Right lobe of liver (tissue), 6 donors: ENCODE data around the gene PRKCB. TPM values are rescaled to one million over a fixed set of nuclear protein-coding genes. Genes with fewer than 3 reads are reported as not detected.

Experiments used
- ATAC-seq, 4 donors: fragments of 200-7000 bp; cut with Tn5 transposase; one replicate each; pipeline ENCODE4 v1.9.1; 2020; ENCODE audit warnings: mild to moderate bottlenecking in 4 of 4, moderate library complexity in 4 of 4
- DNase-seq, 3 donors: peaks; one replicate each; pipeline ENCODE4 v3.0.0-alpha.2; 2020
- H3K27ac ChIP-seq, 3 donors: fragments of 200-600 bp; one replicate each; pipeline ENCODE4 v1.8.0; 2022
- H3K27me3 ChIP-seq, 2 donors: fragments of 200-600 bp; one replicate each; pipeline ENCODE4 v1.8.0; 2022
- H3K36me3 ChIP-seq, 4 donors: fragments of 200-600 bp; sonication (generic) in 1 of 4; one replicate each; pipeline versions ENCODE4 v1.5.1 to v1.8.0; 2017 to 2022; ENCODE audit warnings: control low read depth in 1 of 4
- H3K4me1 ChIP-seq, 4 donors: fragments of 200-600 bp; sonication (generic) in 1 of 4; one replicate each; pipeline versions ENCODE4 v1.5.1 to v1.8.0; 2017 to 2022; ENCODE audit warnings: control low read depth in 1 of 4
- H3K4me3 ChIP-seq, 3 donors: fragments of 200-600 bp; one replicate each; pipeline ENCODE4 v1.8.0; 2022
- H3K9me3 ChIP-seq, 4 donors: fragments of 200-600 bp; sonication (generic) in 1 of 4; one replicate each; pipeline versions ENCODE4 v1.5.1 to v1.8.0; 2017 to 2022; ENCODE audit warnings: control low read depth in 1 of 4
- POLR2A ChIP-seq: fragments of 450-650 bp; IDR thresholded peaks from one replicate; pipeline ENCODE4 v1.6.1; 2017; ENCODE audit warnings: antibody characterized with exemption, mild to moderate bottlenecking
- WGBS: methylation state at CpG from one replicate; pipeline ENCODE4 v1.1.6; 2018; ENCODE audit warnings: low coverage, low lambda C conversion rate; ENCODE audit not compliant: insufficient coverage; ENCODE audit errors: missing lambda C conversion rate; 5-methylcytosine and 5-hydroxymethylcytosine counted together
- intact Hi-C, 2 donors: fragments of 100-400 bp; cut with DNase I; formaldehyde crosslinking; loops; one replicate each; pipeline versions ENCODE4 v1.11.2 to v1.14.1; 2022
- long read RNA-seq: library from polyadenylated mRNA; unstranded; transcript quantifications from one replicate; pipeline ENCODE4 v2.0.0, GENCODE V29; 2019
- total RNA-seq, 6 experiments: library from RNA; depleted of rRNA in 2 of 6; stranded (reverse); fragments of >200 nt in 2 of 6; fragmentation: NEBNext Ultra II Directional in 3 of 6; extraction: Animal tissue kit (Norgen Biotek cat#: 25700) in 3 of 6; gene quantifications; one replicate each; pipeline versions ENCODE4 v1.1.0 to v1.2.4, GENCODE V29; 2016 to 2023
- TF ChIP-seq, protein P1 (sequence below), 4 donors: fragments of 200-600 bp in 3 of 4; fragments of 450-650 bp in 1 of 4; IDR thresholded peaks; one replicate each; pipeline versions ENCODE4 v1.5.1 to v1.8.0; 2016 to 2022; ENCODE audit warnings: antibody characterized with exemption in 4 of 4, mild to moderate bottlenecking in 2 of 4
- donor health status: DM: no; HTN: yes; CAD: no.
- donor health status: DM: no; HTN: no; CAD: no.
- donor health status: DM: no; HTN: no; CAD: no.
- donor health status: DM: no; HTN: yes; CAD: no.
- donor health status: DM: no; HTN: yes; CAD: no.

PRKCB gene
- 1 to 10 TPM; 1.7 to 8.1 (median 3.5) TPM for total RNA-seq
- long read RNA-seq: 0 reads

DNA sequence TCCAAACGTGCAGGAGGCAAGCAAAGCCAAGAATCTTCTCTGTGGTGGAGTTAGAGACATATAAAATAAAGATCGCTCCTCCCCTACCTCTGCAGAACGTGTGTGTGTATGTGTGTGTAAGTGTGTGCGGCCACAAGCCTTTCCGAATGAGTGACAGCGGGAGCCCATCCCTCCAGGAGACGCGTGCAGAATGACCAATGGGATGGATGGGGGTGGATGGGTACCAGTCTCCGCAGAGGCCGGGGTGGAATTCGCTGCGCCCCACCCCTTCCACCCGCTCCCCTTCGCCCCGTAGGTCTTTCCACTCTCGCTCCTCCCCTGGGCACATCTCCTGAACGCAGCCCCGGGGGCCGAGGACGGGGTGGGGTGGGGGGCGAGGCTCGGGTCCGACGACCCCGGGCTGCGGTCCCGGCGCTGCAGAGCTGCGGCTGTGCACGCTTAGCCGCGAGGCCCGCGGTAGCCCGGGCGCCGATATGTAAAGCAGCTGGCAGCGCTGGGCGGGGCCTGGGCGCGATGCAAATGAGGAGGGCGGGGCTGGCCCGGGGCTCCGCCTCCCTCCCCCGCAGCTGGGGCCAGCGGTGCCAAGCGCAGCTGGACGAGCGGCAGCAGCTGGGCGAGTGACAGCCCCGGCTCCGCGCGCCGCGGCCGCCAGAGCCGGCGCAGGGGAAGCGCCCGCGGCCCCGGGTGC lies at the start of gene PRKCB:
TSS of gene PRKCB (plus strand) at position 594 of the 688 bp plus-strand sequence.
- no peak for TF ChIP-seq POLR2A
- TF ChIP-seq, protein P1, sequence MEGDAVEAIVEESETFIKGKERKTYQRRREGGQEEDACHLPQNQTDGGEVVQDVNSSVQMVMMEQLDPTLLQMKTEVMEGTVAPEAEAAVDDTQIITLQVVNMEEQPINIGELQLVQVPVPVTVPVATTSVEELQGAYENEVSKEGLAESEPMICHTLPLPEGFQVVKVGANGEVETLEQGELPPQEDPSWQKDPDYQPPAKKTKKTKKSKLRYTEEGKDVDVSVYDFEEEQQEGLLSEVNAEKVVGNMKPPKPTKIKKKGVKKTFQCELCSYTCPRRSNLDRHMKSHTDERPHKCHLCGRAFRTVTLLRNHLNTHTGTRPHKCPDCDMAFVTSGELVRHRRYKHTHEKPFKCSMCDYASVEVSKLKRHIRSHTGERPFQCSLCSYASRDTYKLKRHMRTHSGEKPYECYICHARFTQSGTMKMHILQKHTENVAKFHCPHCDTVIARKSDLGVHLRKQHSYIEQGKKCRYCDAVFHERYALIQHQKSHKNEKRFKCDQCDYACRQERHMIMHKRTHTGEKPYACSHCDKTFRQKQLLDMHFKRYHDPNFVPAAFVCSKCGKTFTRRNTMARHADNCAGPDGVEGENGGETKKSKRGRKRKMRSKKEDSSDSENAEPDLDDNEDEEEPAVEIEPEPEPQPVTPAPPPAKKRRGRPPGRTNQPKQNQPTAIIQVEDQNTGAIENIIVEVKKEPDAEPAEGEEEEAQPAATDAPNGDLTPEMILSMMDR (IDR thresholded peaks at IDR 0.05): no peak
- H3K27ac ChIP-seq: peak within 1 kb of the TSS in 1 of 3 donors; percentile 37
- H3K4me1 ChIP-seq: no peaks in the 10 kb centered on the region
- H3K27me3 ChIP-seq: no peaks in the 10 kb centered on the region
- DNase-seq: peak; percentile 70 to 84 (median 83)
- WGBS: 4% methylated on average over 8 of the region's 63 CpGs
- H3K36me3 ChIP-seq: no peaks in the 10 kb centered on the region
- peak; percentile 80 to 94 (median 90) for ATAC-seq
- intact Hi-C loops: no loop called here
- H3K9me3 ChIP-seq: no peaks in the 10 kb centered on the region
- H3K4me3 ChIP-seq: peak within 1 kb of the TSS; percentile 32 to 50 (median 37)

DNA sequence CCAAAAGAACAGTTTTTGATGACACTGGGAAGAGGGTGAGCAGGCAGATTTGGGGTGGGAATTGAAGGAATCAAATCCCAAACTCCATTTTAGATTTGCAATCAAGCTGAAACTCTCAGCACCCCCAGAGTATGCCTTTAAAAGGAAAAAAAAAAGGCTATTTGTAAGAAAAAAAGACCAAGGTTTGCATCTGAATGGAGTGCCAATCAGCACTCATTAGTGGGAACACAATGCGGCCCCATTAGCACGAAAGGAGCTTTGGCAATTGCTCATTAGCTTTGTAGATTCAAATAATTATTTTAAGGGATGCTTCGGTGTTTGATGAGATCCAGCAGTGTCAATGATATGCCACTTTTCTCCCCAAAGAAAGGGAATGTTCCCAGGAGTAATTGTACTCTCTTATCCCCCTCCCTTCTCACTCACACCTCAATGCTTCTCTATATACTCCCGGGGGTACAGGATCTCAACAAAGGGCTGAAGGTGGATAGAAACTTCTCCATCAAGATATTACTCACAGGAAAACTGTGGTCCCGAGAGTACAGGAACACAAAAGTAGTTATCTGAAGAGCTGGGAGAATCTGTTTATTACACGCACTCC lies 48.7 kb upstream of the PRKCB start:
- Histone ChIP-seq H3K9me3 (no peaks in the 10 kb centered on the region), H3K27me3 (no peaks in the 10 kb centered on the region), H3K27ac (no peak overlapping the region), H3K4me1 (no peaks in the 10 kb centered on the region), H3K4me3 (no peak overlapping the region), H3K36me3 (no peaks in the 10 kb centered on the region)
- no peak for DNase-seq
- 17% methylated on average over 6 of the region's 6 CpGs for WGBS
- TF ChIP-seq, protein P1 (IDR thresholded peaks at IDR 0.05): no peak
- no peak for TF ChIP-seq POLR2A
- intact Hi-C loops: no loop called here
- ATAC-seq: no peak

- ATAC-seq (no peak), DNase-seq (no peak)
- no peak overlapping the region for H3K27ac ChIP-seq
- no peaks in the 10 kb centered on the region for H3K27me3 ChIP-seq
- no peaks in the 10 kb centered on the region for H3K36me3 ChIP-seq
- no peaks in the 10 kb centered on the region for H3K9me3 ChIP-seq
- WGBS: 41% methylated on average over 3 of the region's 3 CpGs
- TF ChIP-seq, protein P1 (IDR thresholded peaks at IDR 0.05): no peak
- no peak for TF ChIP-seq POLR2A
- intact Hi-C loops: no loop called here
- H3K4me1 ChIP-seq: no peaks in the 10 kb centered on the region
- H3K4me3 ChIP-seq: no peak overlapping the region
Measured at GRCh38 chr16:23788685-23789084, 47.1 kb upstream of the PRKCB start.

- Histone ChIP-seq H3K27ac (no peak overlapping the region), H3K4me1 (no peaks in the 10 kb centered on the region), H3K9me3 (no peaks in the 10 kb centered on the region), H3K27me3 (no peaks in the 10 kb centered on the region), H3K36me3 (no peaks in the 10 kb centered on the region), H3K4me3 (no peak overlapping the region)
- no peak for TF ChIP-seq POLR2A
- TF ChIP-seq, protein P1 (IDR thresholded peaks at IDR 0.05): no peak
- ATAC-seq: no peak
- intact Hi-C loops: no loop called here
- no peak for DNase-seq
- WGBS: 80% methylated on average over 6 of the region's 6 CpGs
Measured at GRCh38 chr16:23795378-23795777, 40.4 kb upstream of the PRKCB start.
